ENCODE results near the gene ROBO2. TPM values are rescaled to one million over a fixed set of nuclear protein-coding genes. Genes with fewer than 3 reads are reported as not detected.

ROBO2 gene
- total RNA-seq, 1 donor from 2014 or later = 22.7 TPM

DNA sequence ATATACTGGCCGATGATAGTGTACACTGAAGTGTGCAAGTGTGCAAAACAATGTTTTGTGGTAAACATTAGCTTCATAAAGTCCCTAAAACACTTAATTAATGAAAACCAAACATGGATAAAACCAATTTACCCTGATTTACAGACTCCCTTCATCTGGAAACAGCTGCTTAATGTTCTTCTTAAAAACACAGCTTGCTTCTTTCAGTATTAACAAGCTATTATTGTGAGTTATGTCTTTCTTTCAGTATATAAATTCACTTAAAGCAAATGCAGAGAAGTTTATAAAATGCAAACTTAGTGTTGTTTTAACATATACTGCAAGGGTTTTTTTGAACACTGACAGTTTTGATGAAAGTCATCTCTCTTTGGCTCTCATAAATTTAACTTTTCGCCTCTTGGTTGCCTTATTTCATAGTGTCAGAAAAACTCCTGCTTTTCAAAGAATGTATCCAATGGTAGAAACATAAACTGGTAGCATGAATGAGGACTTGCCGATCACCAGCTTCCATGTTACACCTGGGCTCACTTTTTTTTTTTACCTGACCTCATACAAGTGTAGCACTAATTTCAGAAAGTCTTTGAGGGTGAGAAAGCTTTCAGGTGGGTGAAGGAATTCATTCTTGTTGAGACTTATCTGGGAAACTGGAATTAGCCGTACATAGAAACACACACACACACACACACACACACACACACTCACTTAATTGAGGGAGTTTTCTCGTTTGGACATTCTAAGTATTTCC lies 532.2 kb downstream of the ROBO2 start:
- TF ChIP-seq, protein P1, sequence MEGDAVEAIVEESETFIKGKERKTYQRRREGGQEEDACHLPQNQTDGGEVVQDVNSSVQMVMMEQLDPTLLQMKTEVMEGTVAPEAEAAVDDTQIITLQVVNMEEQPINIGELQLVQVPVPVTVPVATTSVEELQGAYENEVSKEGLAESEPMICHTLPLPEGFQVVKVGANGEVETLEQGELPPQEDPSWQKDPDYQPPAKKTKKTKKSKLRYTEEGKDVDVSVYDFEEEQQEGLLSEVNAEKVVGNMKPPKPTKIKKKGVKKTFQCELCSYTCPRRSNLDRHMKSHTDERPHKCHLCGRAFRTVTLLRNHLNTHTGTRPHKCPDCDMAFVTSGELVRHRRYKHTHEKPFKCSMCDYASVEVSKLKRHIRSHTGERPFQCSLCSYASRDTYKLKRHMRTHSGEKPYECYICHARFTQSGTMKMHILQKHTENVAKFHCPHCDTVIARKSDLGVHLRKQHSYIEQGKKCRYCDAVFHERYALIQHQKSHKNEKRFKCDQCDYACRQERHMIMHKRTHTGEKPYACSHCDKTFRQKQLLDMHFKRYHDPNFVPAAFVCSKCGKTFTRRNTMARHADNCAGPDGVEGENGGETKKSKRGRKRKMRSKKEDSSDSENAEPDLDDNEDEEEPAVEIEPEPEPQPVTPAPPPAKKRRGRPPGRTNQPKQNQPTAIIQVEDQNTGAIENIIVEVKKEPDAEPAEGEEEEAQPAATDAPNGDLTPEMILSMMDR (conservative IDR thresholded peaks at IDR 0.05) = no peak
- Mint-ChIP-seq H3K4me1 (ENCODE audit: unreplicated experiment) (no peaks in the 10 kb centered on the region), H3K9me3 (peaks cover 9% of the 10 kb centered on the region), H3K27me3 (no peaks in the 10 kb centered on the region), H3K4me3 (no peak overlapping the region), H3K27ac (no peak overlapping the region), H3K36me3 (peaks cover 17% of the 10 kb centered on the region)
- DNase-seq (ENCODE audit: extremely low spot score, unreplicated experiment) = no peak

DNA sequence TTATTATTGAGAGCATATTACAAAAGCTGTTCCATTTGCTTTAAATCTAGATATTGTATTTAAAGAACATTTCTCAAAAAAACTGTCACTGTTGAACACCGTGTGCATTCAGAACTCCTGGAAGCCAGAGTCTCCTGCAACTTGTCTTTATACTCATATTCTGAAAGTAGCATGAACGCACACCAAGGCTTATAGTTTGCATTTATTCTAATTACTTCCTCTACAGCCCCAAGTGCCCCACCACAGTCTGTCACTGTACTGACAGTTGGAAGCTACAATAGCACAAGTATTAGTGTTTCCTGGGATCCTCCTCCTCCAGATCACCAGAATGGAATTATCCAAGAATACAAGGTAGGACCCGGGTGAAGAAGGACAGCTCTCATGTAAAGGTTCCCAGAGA lies 537.4 kb downstream of the ROBO2 start:
- Mint-ChIP-seq H3K36me3 (peaks cover 9% of the 10 kb centered on the region), H3K4me1 (ENCODE audit: unreplicated experiment) (no peaks in the 10 kb centered on the region), H3K9me3 (no peaks in the 10 kb centered on the region), H3K27ac (no peak overlapping the region), H3K4me3 (no peak overlapping the region), H3K27me3 (no peaks in the 10 kb centered on the region)
- TF ChIP-seq, protein P1 (conservative IDR thresholded peaks at IDR 0.05) = no peak
- no peak for DNase-seq (ENCODE audit: extremely low spot score, unreplicated experiment)

DNA sequence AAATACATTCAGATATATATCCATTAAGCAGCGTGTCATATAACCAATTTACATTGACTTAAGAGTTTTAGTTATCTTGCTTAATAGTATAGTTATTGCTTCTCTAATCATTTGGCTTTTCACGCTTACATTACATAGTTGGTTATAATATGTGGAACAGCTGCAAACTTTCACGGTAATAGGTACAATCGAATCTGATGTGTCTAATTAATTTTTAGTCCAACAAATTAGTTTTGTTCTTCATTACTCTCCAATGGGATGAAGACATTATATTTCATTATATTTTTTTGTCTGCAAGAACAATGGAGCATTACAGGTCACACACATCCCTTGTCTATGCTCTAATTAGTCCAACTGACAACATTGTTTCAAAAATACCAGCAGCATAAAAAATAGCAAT lies 546.3 kb downstream of the ROBO2 start:
- Mint-ChIP-seq H3K27me3 (no peaks in the 10 kb centered on the region), H3K36me3 (peaks cover 3% of the 10 kb centered on the region), H3K9me3 (no peaks in the 10 kb centered on the region), H3K27ac (no peak overlapping the region), H3K4me1 (ENCODE audit: unreplicated experiment) (no peaks in the 10 kb centered on the region), H3K4me3 (no peak overlapping the region)
- no peak for DNase-seq (ENCODE audit: extremely low spot score, unreplicated experiment)
- TF ChIP-seq, protein P1 (conservative IDR thresholded peaks at IDR 0.05) = no peak

DNA sequence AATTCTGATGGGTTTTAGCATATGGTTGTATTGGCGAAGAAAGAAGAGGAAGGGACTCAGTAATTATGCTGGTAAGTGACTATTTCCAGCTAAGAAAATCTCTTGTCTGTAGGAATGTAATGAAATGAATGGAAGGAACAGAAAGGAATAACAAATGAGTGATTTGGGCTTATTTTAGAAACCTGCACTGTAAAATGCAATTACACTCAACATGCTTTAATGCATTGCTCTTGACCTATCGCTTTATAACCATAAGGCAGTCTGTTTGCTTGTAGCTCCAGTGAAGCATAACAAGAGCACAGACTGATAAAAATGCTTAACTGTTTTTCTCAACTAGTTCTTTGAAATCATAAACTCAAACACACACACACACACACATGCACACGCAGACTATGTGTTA lies 549.0 kb downstream of the ROBO2 start:
- Mint-ChIP-seq H3K27ac (no peak overlapping the region), H3K9me3 (no peaks in the 10 kb centered on the region), H3K4me3 (no peak overlapping the region), H3K36me3 (no peaks in the 10 kb centered on the region), H3K4me1 (ENCODE audit: unreplicated experiment) (no peaks in the 10 kb centered on the region), H3K27me3 (no peaks in the 10 kb centered on the region)
- TF ChIP-seq, protein P1 (conservative IDR thresholded peaks at IDR 0.05) = no peak
- no peak for DNase-seq (ENCODE audit: extremely low spot score, unreplicated experiment)

DNA sequence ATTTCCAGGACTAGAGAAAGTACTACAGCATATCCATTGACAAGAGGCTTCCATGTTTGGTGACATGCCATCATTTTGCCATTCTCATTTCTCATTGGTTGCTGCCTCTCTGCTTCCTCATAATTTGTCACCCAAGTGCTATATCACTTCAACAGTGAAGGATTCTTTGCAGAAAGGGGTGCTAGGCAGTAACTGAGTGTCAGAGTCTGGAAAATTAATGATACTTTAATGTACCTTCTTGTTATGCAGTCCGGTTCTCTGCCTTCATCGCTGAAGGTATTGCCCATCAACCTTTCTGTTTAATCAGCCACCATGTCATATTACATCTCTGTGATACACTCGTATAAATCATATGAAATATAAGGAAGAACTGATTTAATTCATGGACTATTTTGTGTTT lies 550.3 kb downstream of the ROBO2 start:
- H3K27ac Mint-ChIP-seq = no peak overlapping the region
- no peak for DNase-seq (ENCODE audit: extremely low spot score, unreplicated experiment)
- TF ChIP-seq, protein P1 (conservative IDR thresholded peaks at IDR 0.05) = no peak
- no peaks in the 10 kb centered on the region for H3K27me3 Mint-ChIP-seq
- H3K9me3 Mint-ChIP-seq = no peaks in the 10 kb centered on the region
- H3K4me3 Mint-ChIP-seq = no peak overlapping the region
- H3K36me3 Mint-ChIP-seq = no peaks in the 10 kb centered on the region
- H3K4me1 Mint-ChIP-seq (ENCODE audit: unreplicated experiment) = no peaks in the 10 kb centered on the region

Data from type B pancreatic cell (in vitro differentiated cells).